ENCODE results near the gene WT1.
"Not testable (repeated sequence)": the region's sequence is repeated elsewhere in the genome, so short reads cannot be mapped to it uniquely, and the experiment has no call there.

The WT1 gene

GRCh38 chr11:32385998-32386397, 49.3 kb downstream of the WT1 start:
- DNase-seq, result no peak

- no peak for DNase-seq
Measured at GRCh38 chr11:32382339-32383049, 52.8 kb downstream of the WT1 start.

GRCh38 chr11:32381179-32381578, 54.2 kb downstream of the WT1 start:
- DNase-seq, result no peak

- DNase-seq, result no peak
Measured at GRCh38 chr11:32379719-32380118, 55.6 kb downstream of the WT1 start.

- DNase-seq, result no peak
Measured at GRCh38 chr11:32375826-32376225, 59.5 kb downstream of the WT1 start.

- DNase-seq, result no peak
Measured at GRCh38 chr11:32374261-32374711, 61.1 kb downstream of the WT1 start.

GRCh38 chr11:32369987-32370386, 65.4 kb downstream of the WT1 start:
- not testable (repeated sequence) for DNase-seq

- no peak for DNase-seq
Measured at GRCh38 chr11:32366666-32367065, 68.7 kb downstream of the WT1 start.

GRCh38 chr11:32365192-32365591, 70.1 kb downstream of the WT1 start:
- DNase-seq, result no peak

GRCh38 chr11:32358729-32359128, 76.6 kb downstream of the WT1 start:
- DNase-seq, result no peak

- no peak for DNase-seq
Measured at GRCh38 chr11:32353884-32354283, 81.5 kb downstream of the WT1 start.

GRCh38 chr11:32348502-32348901, 86.8 kb downstream of the WT1 start:
- DNase-seq, result no peak

GRCh38 chr11:32344946-32345345, 90.4 kb downstream of the WT1 start:
- no peak for DNase-seq

- DNase-seq, result no peak
Measured at GRCh38 chr11:32343325-32344008, 91.9 kb downstream of the WT1 start.

- no peak for DNase-seq
Measured at GRCh38 chr11:32341620-32342613, 93.4 kb downstream of the WT1 start.

GRCh38 chr11:32340181-32340580, 95.2 kb downstream of the WT1 start:
- DNase-seq, result no peak
